GM10248 (cell line): Measurements from ENCODE around the gene CDKN1A.
A peak's percentile ranks its signal among the peaks of the same experiment; 100 is the strongest.

Experiments
- CTCF ChIA-PET: fragments of 300-600 bp; sonication (Branson Sonifier 250); formaldehyde crosslinking; extraction: SDS; loops from one replicate; lab custom pipeline; 2021; ENCODE audit warnings: antibody characterized with exemption; lab: Yijun Ruan, JAX
- POLR2A ChIA-PET: fragments of 350-650 bp; sonication (Branson Sonifier 250); formaldehyde crosslinking; extraction: SDS; loops from one replicate; lab custom pipeline; 2020; ENCODE audit warnings: antibody characterized with exemption; lab: Yijun Ruan, JAX
- DNase-seq: peaks from one replicate; pipeline ENCODE4 v3.0.0; 2012; ENCODE audit errors: extremely low spot score
- TF ChIP-seq, protein P1 (sequence below): IDR thresholded peaks from 2 replicates; pipeline ENCODE4 v1.5.1; 2012; ENCODE audit warnings: mild to moderate bottlenecking, low read depth; ENCODE audit errors: extremely low read depth, missing control alignments, control extremely low read depth

The CDKN1A gene

DNA sequence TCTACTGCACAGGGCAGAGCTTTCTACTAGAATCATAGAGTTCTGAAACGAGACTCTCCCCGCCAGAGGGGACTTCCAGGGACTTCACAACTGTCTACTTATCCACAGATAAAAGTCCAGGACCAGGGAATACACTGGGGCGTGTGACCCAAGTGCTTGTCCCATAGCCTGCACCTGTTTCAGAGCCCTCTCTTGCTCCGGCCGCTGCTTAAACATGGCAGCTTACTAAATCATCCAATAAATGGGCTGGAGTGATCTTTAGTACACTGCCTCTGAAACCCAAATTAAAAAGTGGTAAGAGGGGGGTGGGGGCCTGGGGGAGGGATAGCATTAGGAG is 10.2 kb downstream of the CDKN1A start:
- no peak for DNase-seq
- TF ChIP-seq, protein P1, sequence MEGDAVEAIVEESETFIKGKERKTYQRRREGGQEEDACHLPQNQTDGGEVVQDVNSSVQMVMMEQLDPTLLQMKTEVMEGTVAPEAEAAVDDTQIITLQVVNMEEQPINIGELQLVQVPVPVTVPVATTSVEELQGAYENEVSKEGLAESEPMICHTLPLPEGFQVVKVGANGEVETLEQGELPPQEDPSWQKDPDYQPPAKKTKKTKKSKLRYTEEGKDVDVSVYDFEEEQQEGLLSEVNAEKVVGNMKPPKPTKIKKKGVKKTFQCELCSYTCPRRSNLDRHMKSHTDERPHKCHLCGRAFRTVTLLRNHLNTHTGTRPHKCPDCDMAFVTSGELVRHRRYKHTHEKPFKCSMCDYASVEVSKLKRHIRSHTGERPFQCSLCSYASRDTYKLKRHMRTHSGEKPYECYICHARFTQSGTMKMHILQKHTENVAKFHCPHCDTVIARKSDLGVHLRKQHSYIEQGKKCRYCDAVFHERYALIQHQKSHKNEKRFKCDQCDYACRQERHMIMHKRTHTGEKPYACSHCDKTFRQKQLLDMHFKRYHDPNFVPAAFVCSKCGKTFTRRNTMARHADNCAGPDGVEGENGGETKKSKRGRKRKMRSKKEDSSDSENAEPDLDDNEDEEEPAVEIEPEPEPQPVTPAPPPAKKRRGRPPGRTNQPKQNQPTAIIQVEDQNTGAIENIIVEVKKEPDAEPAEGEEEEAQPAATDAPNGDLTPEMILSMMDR: no peak
- ChIA-PET POLR2A (interaction anchor here (0.8 to 1.5 kb wide), 2 partner anchors 70 to 80 kb away, joined by 3 to 4 read pairs; no protein-coding TSS in a partner anchor), CTCF (interaction anchor here (2.7 to 4.3 kb wide), 5 partner anchors 8 to 73 kb away, joined by 9 to 18 read pairs (median 13); no protein-coding TSS in a partner anchor)

DNA sequence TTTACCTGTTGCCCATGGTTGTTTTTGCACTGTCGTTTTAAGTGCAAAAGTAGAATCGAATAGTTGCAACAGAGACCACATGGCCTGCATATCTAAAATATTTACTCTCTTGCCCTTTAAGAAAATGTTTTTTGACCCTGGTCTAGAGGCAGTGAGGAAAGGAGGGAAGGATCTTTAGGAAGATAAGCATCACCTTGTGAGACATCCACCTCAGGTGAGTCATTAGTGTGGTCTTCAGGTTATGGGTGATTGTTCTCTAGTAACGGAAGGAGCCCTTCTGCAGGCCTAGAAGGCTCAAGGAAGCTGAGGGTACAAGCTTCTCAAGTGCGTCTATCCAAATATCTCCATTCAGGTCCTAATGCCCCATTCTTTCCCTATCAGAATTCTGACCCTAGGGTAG is 12.5 kb downstream of the CDKN1A start:
- ChIA-PET CTCF (interaction anchor here (1.0 to 4.3 kb wide), 10 partner anchors 9 to 76 kb away, joined by 3 to 14 read pairs (median 7); no protein-coding TSS in a partner anchor), POLR2A (interaction anchor here (1.4 kb wide), 1 partner anchor 34 kb away, joined by 3 read pairs; no protein-coding TSS in a partner anchor)
- TF ChIP-seq, protein P1: no peak
- DNase-seq: no peak

DNA sequence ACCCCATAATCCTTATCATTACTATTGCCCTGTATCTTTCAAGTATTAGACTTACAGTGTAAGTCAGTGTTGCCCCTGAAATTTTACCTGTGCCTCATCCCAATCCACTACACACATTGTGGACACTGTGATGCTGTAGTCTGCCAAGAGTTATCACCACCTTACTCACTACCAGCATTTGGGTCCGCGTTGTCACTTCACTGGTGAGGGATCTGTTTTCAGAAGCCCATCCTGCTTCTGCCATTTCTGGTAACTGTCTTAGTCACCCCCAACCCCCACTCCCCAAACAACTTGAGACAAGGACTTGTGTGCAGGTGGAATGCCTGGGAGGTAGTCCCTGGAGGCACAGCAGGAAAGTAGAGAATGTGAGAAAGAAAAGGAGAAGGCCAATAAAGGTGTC is 13.1 kb downstream of the CDKN1A start:
- CTCF ChIA-PET: interaction anchor here (1.0 to 4.3 kb wide), 8 partner anchors 9 to 77 kb away, joined by 3 to 14 read pairs (median 7); no protein-coding TSS in a partner anchor
- POLR2A ChIA-PET: interaction anchor here (1.3 kb wide), 1 partner anchor 10 kb away, joined by 3 read pairs; no protein-coding TSS in a partner anchor

DNA sequence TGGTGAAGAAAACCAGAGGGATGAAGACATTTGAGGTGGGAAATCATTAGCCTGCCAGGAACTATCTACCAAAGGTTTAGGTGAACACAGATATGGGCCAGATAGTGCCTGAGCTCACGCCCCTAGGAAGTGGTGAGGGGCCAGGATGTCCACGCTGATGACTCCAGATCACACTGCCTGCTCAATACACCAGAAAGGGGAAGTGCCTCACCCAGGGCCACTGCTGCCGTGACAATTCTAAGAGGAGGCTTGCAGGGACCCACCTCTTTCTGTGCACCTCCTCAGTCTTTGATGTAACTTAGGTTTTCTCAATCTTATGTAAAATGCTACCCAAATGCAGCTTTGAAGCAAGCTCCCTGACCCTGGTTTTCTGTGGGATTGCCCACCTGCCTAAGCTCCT is 13.7 kb downstream of the CDKN1A start:
- POLR2A ChIA-PET: interaction anchor here (1.0 to 1.3 kb wide), 2 partner anchors 10 to 14 kb away, joined by 3 to 5 read pairs; partner anchors contain the start of gene CDKN1A
- CTCF ChIA-PET: interaction anchor here (0.9 to 4.3 kb wide), 7 partner anchors 10 to 77 kb away, joined by 4 to 14 read pairs (median 5); no protein-coding TSS in a partner anchor
- peak; percentile 79 for DNase-seq
- TF ChIP-seq, protein P1: no peak

More for the DNA sequence above, 13.1 kb downstream of the CDKN1A start:
- no peak for DNase-seq
- TF ChIP-seq, protein P1: no peak

DNA sequence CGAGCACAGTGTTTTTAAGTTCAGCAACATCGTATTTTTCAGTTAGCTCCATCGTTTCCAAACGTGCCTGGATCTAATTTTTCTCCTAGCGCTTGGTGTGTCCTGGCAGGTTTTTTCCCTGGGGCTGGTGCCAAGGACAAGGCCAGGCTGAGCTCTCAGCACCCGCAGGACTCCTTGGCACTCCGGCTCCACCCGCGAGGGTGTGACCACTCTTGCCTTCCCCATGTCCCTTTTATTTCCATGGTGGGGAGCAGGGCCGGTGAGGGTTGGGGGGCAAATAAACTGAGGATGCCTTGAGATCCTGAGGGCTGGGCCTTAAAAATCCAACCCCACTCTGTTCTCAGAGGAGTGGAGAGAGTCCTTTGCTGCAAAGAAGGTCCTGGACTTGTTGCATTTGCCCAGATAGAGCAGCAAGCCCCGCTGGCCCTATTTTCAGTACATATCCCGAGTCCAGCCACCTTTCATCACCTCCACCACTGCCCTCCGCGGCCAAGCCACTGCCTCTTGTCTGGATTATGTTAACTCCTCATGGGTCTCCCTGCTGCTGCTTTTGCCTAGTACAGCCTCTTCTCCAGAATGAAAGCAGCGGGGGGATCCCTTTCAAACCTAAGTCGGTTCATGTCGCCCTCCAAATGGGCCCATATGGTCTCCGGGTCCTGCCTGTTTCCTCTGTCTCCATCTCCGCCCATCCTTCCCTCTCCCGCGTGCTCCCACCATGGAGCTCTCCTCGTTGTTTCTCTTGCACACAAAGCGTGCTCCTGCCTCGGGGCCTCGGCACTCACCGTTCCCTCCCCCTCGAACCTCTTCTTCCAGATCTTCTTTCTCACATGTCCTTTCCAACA is 14.6 kb downstream of the CDKN1A start:
- POLR2A ChIA-PET: interaction anchor here (1.0 to 1.3 kb wide), 3 partner anchors 10 to 15 kb away, joined by 3 to 5 read pairs (median 4); partner anchors contain the start of gene CDKN1A
- no peak for DNase-seq
- TF ChIP-seq, protein P1: no peak
- CTCF ChIA-PET: interaction anchor here (0.9 to 4.3 kb wide), 10 partner anchors 11 to 83 kb away, joined by 3 to 14 read pairs (median 4); no protein-coding TSS in a partner anchor

DNA sequence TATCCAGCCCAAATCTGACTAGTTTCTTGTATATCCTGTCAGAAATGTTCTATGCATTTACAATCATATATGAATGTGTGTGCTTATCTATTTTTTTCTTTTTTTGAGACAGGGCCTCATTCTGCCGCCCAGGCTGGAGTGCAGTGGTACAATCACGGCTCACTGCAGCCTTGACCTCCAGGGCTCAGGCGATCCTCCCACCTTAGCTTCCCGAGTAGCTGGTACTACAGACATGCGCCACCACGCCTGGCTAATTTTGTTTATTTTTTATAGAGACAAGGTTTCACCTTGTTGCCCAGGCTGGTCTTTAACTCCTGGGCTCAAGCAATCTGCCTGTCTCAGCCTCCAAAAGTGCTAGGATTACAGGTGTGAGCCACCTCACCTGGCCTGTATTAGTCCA is 16.1 kb downstream of the CDKN1A start:
- TF ChIP-seq, protein P1: no peak
- CTCF ChIA-PET: interaction anchor here (1.9 kb wide), 1 partner anchor 64 kb away, joined by 5 read pairs; no protein-coding TSS in a partner anchor
- POLR2A ChIA-PET: no interaction called here
- no peak for DNase-seq
